MCF 10A (cell line): Measurements from ENCODE around the gene SEMA4F. TPM values are rescaled to one million over a fixed set of nuclear protein-coding genes. Genes with fewer than 3 reads are reported as not detected.

ENCODE experiments used
- BruUV-seq: library from RNA; stranded (reverse); fragments of 400-500 nt; replicated peaks from 2 replicates; lab custom pipeline; 2021; lab: Mats Ljungman, UMichigan
- CTCF ChIA-PET: fragments of 300-600 bp; sonication (Branson Sonifier 250); formaldehyde crosslinking; extraction: SDS; loops from one replicate; lab custom pipeline; 2021; ENCODE audit warnings: antibody characterized with exemption, inconsistent platforms; lab: Yijun Ruan, JAX
- POLR2A ChIA-PET: fragments of 300-600, 350-650 bp; sonication (Branson Sonifier 250); formaldehyde crosslinking; extraction: SDS; loops from one replicate; lab custom pipeline; 2020; ENCODE audit warnings: antibody characterized with exemption, inconsistent platforms; lab: Yijun Ruan, JAX
- DNase-seq: peaks from one replicate; pipeline ENCODE4 v3.0.0-alpha.2; 2018; ENCODE audit not compliant: unreplicated experiment
- H3K27ac Mint-ChIP-seq: one replicate; pipeline ENCODE4 v1.8.0; 2022; ENCODE audit warnings: mild to moderate bottlenecking, low read depth, mixed read lengths; ENCODE audit not compliant: unreplicated experiment
- H3K27me3 Mint-ChIP-seq: one replicate; pipeline ENCODE4 v1.8.0; 2022; ENCODE audit warnings: mixed read lengths; ENCODE audit not compliant: insufficient read depth, unreplicated experiment
- H3K36me3 Mint-ChIP-seq: one replicate; pipeline ENCODE4 v1.8.0; 2022; ENCODE audit warnings: mild to moderate bottlenecking, moderate library complexity, mixed read lengths; ENCODE audit not compliant: insufficient read depth, unreplicated experiment
- H3K4me1 Mint-ChIP-seq: one replicate; pipeline ENCODE4 v1.8.0; 2022; ENCODE audit warnings: mixed read lengths; ENCODE audit not compliant: insufficient read depth, unreplicated experiment
- H3K4me3 Mint-ChIP-seq: one replicate; pipeline ENCODE4 v1.8.0; 2022; ENCODE audit warnings: mild to moderate bottlenecking, moderate library complexity, mixed read lengths; ENCODE audit not compliant: unreplicated experiment
- H3K9me3 Mint-ChIP-seq: one replicate; pipeline ENCODE4 v1.8.0; 2022; ENCODE audit warnings: mixed read lengths; ENCODE audit not compliant: unreplicated experiment
- CTCF ChIP-seq: fragments of 200-600 bp; IDR thresholded peaks from one replicate; pipeline ENCODE4 v1.8.0; 2022; ENCODE audit warnings: antibody characterized with exemption, mild to moderate bottlenecking; ENCODE audit not compliant: unreplicated experiment
- intact Hi-C: fragments of 100-400 bp; cut with micrococcal nuclease; formaldehyde crosslinking; loops from 2 replicates; pipeline ENCODE4 v1.14.1; 2022
- total RNA-seq: library from RNA; stranded (reverse); gene quantifications from 2 replicates; pipeline ENCODE4 v1.2.3, GENCODE V29; 2022

The SEMA4F gene
- total RNA-seq, 1 experiment from 2014 or later, result 5.2 TPM

GRCh38 chr2:74673826-74674528, 19.9 kb downstream of the SEMA4F start:
- ChIA-PET CTCF (interaction anchor here (0.6 to 1.9 kb wide), 4 partner anchors 11 to 25 kb away, joined by 3 to 5 read pairs (median 3); no protein-coding TSS in a partner anchor), POLR2A (no interaction called here)
- no peak for TF ChIP-seq CTCF
- BruUV-seq, result no TSS peak
- no peaks in the 10 kb centered on the region for H3K36me3 Mint-ChIP-seq
- no peak overlapping the region for H3K4me3 Mint-ChIP-seq
- peaks cover 8% of the 10 kb centered on the region for H3K4me1 Mint-ChIP-seq
- H3K27me3 Mint-ChIP-seq, result no peaks in the 10 kb centered on the region
- intact Hi-C loops, result no loop called here
- no peaks in the 10 kb centered on the region for H3K9me3 Mint-ChIP-seq
- DNase-seq, result no peak
- peak overlapping the region; percentile 25 for H3K27ac Mint-ChIP-seq

GRCh38 chr2:74675090-74675489, 21.0 kb downstream of the SEMA4F start:
- ChIA-PET CTCF (interaction anchor here (0.5 to 1.9 kb wide), 5 partner anchors 12 to 335 kb away, joined by 3 to 5 read pairs (median 3); no protein-coding TSS in a partner anchor), POLR2A (no interaction called here)
- intact Hi-C loops, result no loop called here
- Mint-ChIP-seq H3K4me1 (peaks cover 8% of the 10 kb centered on the region), H3K27ac (no peak overlapping the region), H3K36me3 (no peaks in the 10 kb centered on the region), H3K9me3 (no peaks in the 10 kb centered on the region), H3K27me3 (no peaks in the 10 kb centered on the region), H3K4me3 (no peak overlapping the region)
- BruUV-seq, result no TSS peak
- no peak for DNase-seq
- peak; percentile 10 for TF ChIP-seq CTCF

GRCh38 chr2:74676331-74676730, 22.3 kb downstream of the SEMA4F start:
- BruUV-seq, result no TSS peak
- intact Hi-C loops, result no loop called here

More at GRCh38 chr2:74676331-74676730, 22.3 kb downstream of the SEMA4F start:
- no peak for TF ChIP-seq CTCF
- ChIA-PET POLR2A (interaction anchor here (0.7 kb wide), 1 partner anchor 136 kb away, joined by 3 read pairs; no protein-coding TSS in a partner anchor), CTCF (interaction anchor here (1.1 to 1.2 kb wide), 2 partner anchors 161 to 200 kb away, joined by 3 to 9 read pairs; no protein-coding TSS in a partner anchor)
- Mint-ChIP-seq H3K4me1 (peaks cover 8% of the 10 kb centered on the region), H3K27me3 (no peaks in the 10 kb centered on the region), H3K9me3 (no peaks in the 10 kb centered on the region), H3K36me3 (no peaks in the 10 kb centered on the region), H3K27ac (no peak overlapping the region), H3K4me3 (no peak overlapping the region)
- DNase-seq, result no peak
